PFSK-1 (cell line): ENCODE data around the gene NAA80.

Source experiments
- POLR2AphosphoS5 ChIP-seq: IDR thresholded peaks from 2 replicates; pipeline ENCODE4 v1.6.1; 2012; ENCODE audit warnings: low read depth, mild to moderate bottlenecking, control low read depth, low read length, moderate library complexity
- TAF1 ChIP-seq: IDR thresholded peaks from 2 replicates; pipeline ENCODE4 v1.6.1; 2012; ENCODE audit warnings: low read length, control low read depth, borderline replicate concordance; ENCODE audit not compliant: insufficient read depth

- TF ChIP-seq TAF1: no peak
- no peak for TF ChIP-seq POLR2AphosphoS5
These were observed 19.0 kb upstream of the NAA80 start for GRCh38 chr3:50318163-50318562.
